CD4-positive, alpha-beta T cell treated with Interleukin-6 for 4 hours (primary cell): ENCODE measurements around the gene STAC.
"Not testable (repeated sequence)": the region's sequence is repeated elsewhere in the genome, so short reads cannot be mapped to it uniquely, and the experiment has no call there.

ENCODE experiments used
- DNase-seq: peaks from one replicate; pipeline ENCODE4 v3.0.0-alpha.2; 2020; ENCODE audit warnings: mixed read lengths

STAC gene

DNA sequence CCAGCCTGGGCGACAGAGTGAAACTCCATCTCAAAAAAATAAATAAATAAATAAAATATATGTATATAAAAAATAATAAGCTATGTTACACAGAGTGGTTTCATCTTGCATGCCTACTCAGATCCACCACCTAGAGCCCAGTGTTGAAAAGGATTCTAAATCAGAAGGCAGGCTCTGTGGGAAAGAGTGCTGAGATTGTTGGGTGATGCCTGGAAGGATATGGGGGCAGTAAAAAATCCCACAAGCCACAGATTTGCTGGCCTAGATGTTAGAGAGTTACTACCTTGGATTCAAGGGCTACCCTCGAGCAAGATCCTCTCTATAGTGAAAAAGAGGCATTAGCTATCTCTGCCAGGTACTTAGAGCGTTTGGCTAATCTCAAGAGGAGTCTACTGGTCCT lies 144.3 kb downstream of the STAC start:
- DNase-seq = no peak

DNA sequence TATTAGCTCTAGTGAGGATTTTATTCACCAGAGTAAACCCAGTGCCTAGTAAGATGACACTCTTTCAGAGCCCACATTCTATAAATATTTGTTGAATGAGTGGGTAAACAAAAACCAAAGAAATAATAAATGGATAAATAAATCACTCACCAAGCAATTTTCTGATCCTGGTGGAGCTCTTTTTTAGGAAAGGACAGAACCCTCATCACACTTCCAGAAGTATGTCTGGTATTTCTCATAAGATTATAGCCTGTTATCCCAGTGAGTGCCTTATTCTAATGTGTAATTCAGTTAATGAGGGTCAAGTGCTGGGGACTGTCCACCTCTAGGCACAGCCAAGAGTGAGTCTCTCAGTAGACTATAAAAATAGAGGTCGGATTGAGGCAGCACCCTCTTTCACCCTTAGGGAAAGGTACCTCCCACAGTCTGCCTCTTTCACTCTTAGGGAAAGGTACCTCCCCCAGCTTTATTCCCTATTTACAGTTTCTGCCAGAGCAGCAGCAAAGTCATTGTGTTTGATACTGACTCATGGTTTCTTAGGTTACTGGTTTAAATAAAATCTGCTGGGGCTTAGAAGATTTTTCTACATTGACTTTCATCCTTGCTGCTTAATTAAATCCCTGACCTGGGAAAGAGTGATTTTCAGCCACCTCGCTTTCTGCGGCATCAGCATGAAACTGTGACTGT lies 145.0 kb downstream of the STAC start:
- no peak for DNase-seq

DNA sequence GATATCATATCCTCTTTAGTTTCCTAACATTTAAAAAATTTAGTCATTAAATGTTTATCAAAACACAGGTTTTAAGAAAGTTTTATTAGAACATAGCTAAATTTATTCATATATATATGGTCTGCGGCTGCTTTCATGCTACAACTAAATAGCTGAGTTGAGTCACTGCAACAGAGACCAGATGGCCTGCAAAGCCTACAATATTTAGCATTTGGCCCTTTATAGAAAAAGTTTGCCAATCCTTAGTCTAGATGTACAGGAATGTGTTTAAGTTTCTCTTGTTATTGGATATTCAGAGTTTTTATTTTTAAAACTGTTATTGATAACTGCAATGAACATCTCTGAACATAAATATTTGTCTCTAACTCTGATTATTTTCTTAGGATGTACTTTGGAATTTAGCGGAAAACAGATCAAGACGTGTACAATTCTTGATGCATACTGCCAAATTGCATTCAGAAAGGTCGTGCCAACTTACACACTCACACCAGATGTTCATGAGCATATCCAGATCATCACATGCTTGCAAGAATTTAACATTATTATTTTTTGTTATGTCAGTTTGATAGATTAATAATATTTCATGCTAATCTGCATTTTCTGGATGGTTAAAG lies 157.9 kb downstream of the STAC start:
- no peak for DNase-seq

DNA sequence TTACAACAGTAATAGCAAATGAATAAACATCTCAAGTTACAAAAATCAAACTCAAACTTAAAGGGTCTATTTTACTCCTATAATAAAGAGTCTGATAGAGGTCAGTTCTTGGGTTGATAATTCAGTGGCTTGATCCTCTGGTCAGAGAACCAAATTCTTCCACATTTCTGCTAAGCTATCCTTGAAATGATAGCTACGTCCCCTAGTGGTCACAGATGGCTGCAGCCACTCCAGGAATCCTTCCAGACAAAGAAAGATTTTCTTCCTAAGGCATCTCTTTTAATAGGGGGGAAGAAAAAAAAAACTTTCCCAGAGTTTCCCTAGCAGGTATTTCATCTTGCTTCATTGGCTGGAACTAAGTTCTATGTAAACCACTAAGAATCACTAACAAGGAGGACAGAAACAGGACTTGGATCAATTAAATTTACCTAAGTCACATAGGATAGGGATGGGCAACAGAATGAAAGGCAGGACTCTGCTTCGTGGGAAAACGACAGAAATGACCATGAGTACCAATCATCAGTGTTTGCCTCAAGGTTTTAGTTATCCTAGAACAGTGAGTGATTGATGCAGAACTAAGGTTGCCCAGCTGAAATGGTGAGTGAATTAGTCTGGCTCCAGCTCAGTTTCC lies 160.7 kb downstream of the STAC start:
- DNase-seq = no peak

DNA sequence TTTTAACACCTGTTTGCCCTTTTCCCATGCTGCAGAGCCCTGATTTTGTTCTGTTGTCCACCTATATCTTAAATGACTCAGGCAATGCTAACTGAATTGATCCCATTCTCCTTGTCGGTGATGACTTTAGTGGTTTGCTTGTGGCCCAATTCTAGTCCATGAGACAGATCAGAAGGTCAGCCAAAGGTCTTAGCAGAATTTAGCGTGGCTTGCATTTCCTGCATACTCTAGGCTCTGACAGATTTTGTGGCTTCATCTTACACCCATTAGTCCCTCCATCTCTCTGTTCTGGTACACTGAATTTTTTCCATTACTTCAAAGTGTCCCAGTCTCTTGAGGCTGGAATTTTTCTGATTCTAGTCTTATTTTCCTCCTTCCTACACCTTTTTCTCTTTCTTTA lies 161.9 kb downstream of the STAC start:
- DNase-seq = no peak

DNA sequence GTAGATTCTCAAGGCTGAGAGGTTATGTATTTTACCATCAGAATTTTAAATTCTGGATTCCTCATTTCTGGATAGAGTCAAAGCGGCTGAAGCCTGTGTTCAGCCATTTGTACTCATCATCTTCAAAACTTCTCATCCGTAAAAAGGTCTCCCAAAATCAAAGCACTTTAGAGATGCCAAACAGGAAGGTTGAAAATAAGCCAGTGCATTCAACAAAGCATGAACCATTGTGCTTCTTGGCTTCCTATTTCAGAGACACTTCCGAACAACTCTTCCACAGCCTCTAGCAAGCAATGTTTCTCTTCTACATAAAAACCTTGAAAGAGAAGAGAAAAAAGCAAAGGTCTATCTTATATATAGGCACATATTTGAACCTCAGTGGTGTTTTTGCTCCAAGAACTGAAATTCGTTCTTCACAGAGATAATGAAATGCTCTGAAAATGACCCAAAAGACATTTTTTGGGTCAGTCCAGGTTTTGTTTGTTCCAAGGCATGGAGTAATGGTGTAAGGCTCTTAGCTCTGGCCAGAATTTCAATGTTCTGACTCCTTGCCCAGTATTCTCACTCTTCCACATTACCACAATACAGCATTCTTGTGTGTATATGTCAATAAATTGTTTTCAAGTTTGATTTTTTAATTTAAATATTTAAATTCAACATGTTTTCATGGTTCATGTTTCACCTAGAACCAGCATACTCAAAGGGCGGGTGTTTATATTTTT lies 163.1 kb downstream of the STAC start:
- DNase-seq = no peak

DNA sequence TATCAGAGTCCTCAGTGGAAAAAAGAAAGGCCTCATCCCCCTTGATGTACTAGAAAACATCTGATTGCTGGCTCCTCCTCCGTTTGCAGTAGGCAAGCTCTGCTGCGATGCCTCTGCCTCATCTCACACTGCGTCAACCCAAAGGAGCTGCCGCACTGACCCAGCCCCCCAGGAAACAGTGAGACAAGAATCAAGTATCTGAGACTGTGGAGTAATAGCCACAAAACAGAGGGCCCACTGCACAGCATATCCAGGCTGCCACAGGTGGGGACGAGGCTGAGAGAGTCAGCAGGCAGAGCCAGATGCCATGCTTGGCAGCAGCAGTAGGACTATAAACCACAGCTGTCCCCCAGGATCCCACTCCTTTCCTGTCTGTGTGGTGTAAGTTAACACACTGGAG lies 165.9 kb downstream of the STAC start:
- no peak for DNase-seq

DNA sequence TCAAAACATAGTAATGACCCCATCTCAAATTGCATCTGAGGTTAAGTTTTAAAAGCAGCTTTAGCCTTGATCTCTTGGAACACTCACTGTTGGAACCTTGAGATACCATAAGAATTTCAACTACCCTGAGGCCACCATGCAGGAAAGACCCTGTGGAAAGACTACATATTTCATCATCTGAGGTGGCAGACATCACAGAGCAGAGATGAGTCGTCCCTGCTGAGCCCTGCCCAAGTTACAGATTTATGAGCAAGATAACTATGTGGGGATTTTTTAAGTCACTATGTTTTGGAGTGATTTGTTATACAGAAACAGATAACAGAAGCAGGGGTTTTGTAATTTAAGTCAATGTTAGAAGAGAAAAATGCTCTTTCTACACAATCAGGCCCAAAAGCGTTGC lies 168.4 kb downstream of the STAC start:
- DNase-seq = no peak

DNA sequence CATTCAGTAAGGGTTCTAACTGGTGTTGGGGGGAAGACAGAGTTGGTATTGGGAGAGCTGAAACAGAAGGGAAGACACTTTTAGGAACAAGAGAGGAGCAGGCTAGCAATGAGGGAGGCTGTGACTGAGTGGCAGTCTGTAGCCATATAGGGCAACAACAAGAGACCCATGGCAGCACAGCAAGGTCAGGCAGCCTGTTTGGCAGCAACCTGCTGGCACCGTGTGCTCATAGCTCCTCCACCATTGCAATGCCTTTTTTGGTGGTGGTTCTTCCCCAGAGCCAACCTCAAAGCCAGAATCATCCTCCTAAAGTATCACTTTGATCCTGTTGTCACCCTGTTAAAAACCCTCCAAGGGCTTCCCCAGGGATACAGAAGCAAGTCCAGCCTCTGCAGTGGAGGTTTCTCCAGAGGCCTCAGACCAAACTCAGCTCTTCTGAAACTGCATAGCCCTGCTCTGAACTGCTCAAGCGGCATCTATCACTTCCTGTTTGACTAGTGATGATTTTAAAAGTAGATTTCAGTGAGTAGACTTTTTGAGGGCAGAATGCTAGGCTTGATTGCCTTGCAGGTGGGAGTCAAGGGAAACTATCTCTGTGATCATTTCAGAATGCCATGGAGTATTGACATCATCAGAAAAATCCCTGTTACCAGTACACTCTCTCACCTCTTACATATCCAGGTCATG lies 176.9 kb downstream of the STAC start:
- no peak for DNase-seq

DNA sequence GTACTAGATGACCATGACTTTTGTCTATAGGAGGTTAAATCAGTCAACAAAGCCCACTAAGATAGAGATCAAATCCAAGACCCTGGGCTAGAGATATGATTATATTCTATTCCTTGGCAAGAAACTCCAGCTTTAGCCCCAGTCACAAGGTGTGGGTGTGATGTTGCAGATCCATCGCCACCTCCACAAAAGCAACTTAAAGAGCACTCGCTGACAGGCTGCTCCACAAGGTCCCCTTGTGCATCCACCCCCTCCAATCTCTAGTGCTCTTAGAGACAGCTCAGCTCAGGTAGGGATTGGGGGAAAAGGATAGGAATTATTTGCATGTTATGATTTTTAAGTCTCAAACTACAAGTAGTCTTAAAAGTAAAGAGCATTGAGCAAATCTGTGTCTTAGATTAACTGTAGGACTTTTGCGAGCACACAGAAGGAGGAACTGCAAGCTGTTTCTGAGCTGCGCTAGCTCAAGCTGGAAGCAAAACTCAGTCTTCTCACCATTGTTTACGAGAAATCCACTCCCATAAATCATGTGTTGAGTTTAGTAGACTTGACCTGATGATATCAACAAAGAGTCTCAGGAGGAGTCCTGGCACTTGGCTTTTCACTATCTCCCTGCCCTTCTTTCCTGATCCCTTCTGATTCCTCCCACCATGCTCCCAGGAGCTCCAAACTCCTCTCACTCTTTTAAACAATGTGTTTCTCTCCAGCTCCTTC lies 177.6 kb downstream of the STAC start:
- DNase-seq = no peak

DNA sequence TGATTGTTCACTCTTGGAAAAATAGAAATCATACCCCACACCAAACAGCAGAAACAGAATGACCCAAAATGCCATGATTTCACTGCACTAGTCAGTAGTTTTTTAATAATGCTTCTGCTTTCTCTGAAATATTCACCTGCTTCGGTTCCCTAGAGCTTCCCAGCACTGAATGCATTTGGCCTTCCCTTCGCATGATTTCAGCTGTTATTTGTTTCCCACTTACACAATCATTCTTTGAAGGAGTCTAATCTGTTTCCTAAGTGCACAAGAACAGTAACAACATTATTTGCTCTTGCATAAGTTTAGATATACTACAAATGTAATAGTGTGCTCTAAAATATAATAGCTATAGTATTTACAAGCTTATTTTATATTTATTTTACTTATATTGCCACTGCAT lies 178.7 kb downstream of the STAC start:
- DNase-seq = no peak

DNA sequence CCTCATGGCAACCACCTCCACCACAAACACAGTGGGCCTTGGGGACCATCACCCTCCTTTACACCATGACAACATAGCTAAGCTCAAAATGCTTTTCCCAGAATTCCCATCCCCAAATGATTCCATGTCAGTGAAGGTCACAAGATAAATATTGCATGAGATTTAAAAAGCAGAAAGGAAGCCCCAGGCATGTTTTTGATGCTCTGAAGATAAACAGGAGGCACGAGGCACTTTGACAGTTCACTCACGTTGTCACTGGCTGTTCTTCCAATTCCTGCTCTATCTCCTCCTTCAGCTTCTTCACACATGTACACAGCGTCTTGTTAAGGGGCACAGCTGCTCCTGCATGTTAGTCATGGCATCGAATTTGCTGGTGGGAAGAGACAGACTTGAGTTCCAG lies 180.4 kb downstream of the STAC start:
- DNase-seq = no peak

DNA sequence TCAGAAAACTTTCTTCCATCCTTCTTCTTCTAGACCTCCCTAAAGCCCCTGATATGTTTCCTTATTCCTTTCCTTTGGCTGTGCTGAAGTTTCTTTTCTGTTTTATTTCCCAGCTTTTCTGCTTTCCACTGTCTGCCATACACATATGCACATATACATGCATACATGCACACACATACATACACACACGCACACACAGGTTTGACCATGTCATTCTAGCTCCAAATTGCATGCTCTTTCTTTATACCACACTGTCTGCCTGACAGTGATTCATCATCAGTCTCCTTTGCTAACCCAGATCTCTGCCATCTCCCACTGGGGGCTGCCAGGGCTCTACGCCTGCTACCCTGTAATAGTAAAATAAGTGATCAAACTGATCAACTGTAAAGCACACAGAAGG lies 181.3 kb downstream of the STAC start:
- no peak for DNase-seq

DNA sequence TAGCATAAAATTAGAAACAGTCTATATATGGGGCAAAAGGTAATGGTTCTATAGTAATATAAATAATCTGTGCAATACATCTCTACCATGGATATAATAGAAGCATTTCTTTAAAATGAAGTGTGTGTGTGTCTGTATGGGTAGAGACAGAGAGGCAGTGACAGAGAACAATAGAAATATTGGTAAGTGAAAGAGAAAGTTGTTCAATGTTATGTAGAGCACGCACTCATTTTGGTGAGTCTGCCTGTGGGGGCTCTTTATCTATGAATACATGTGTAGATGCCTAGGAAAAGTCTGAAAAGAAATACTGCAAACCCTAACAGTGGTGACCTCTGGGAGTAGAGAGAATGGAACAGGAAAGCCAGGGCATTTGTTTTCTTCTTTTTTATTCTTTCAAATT lies 182.6 kb downstream of the STAC start:
- no peak for DNase-seq

DNA sequence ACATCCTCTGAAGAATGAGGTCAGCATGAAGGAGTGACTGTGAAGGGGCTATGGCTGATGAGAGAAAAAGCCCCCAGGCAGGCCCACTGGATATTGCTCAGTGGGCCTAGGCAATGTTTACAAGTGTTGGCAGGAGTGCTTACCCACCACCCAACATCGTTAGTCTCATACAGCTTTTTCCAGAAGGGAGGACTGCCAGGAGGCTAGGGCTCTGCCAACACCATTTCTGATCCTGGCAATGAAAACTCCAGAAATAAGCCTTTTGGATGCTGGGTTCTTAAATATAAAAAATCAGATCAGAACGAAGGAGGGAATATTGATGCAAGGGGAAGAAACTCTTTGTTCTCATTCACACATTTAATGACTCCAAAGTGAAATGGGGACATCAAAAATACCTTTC lies 194.9 kb downstream of the STAC start:
- DNase-seq = no peak

DNA sequence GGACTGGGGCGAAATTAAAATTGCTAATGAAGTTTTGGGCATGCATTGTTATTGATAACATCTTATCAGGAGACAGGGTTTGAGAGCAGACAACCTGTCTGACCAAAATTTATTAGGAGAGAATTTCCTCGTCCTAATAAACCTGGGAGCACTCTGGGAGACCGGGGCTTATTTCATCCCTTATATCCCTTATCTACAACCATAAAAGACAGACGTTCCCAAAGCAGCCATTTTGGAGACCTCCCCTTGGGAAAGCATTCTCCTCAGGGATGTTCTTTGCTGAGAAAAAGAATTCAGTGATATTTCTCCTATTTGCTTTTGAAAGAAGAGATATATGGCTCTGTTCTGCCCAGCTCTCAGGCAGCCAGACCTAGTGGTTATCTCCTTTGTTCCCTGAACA lies 198.1 kb downstream of the STAC start:
- not testable (repeated sequence) for DNase-seq

DNA sequence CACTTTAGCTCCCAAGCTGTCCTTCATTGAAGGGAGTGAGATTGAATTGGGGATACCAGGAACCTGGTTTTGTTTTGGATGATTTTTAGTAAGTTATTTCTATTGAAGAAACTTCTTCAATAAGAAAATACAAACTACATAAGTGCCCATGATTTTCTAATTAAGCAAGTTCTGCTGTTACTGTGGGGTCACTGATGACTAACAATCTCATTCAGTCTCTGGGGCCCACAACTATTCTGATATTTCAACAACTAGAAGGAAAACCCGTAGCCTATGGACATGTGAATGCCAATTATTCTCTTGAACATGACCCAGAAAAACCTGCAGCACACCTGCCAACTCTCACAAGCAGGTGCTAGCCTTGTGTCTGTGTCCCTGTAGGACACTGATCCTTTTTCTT lies 199.4 kb downstream of the STAC start:
- no peak for DNase-seq

DNA sequence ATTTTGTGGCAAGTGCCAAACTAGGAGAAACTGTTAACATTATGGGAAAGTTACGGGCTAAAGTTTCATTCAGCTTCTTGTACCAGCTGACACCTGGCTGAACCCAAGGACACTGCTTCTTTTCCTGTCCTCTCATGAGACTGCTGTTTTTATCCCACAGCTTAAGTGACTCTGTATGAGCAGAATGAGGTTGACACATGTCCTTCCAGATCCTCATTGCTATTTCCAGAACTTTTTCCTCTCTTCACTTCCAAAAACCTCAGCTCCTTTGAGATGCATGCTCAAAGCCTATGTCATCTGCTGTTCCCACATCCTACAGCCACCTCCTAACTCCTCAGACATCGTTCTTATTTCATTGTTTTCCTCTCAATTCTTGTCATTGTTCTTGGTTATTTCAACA lies 200.4 kb downstream of the STAC start:
- DNase-seq = no peak

DNA sequence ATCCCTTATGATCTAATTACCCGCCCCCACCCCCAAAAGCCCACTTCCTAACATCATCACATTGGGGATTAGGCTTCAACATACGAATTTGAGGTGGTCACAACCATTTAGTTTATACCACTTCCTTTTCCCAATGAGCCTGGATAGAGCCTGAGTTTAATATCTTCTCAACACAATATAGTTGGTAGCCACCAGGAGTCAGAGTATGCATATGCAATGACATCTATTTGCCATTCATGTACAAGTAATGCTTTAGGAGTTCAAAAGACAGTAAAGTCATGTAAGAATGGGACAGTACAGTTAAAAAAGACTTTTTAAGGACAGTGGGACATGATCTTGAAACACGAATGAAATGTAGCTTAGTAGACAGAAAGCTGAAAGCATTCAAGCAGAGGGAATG lies 211.7 kb downstream of the STAC start:
- no peak for DNase-seq

DNA sequence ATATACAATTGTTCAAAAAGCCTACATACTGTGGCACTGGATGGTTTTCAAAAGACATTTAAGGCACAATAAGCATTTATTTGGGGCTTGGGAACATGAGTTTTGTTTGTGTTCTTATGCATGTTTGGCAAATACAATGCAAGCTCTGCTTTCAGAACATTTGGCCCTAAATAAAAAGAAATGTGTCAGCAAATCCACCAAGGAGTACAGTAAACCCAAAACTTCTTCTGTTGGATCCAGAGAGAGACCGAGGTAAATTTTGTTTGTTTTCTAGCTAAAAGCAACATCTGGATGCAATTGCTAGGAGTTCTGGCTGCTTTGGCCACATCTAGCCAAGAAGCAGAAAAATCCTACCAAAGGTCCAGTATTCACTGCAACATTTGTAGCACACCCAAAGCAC lies 215.2 kb downstream of the STAC start:
- no peak for DNase-seq

DNA sequence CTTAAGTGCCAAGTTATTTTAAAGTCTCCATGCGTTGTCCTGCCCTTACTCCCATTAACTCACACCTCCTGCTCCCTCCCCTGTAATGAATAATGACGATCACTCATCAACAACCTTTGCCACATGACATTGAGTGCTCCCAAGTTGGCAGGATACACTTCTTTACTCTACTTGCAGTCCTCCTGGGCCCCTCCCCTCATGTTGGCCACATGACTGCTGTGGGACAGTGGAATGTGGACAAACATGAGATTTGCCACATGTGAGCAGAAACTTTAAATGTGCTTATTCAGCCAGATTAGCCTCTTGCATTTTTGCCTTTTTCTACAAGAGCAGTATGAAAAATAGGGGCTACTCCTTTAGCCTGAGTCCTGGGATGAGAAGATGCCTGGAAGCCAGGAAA lies 216.1 kb downstream of the STAC start:
- DNase-seq = no peak

DNA sequence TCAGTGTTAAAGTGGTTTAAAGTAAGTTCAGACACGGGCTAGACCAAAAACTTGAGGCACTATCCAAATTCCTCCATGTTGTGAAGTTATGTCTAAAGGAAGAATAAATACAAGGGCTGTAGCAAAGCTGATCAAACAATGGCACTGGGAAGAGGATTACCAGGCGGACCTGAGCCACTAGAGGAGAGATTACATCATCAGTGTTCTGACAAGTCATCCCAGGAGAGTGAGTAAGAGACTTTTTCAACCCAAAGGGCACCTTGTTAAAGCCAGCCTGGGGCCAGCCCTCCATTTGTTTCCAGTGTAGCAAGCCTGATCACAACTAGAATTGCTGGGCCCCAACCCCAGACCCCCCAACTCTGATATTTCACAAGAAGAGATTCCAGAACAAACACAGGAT lies 217.1 kb downstream of the STAC start:
- no peak for DNase-seq
